Measurements from ENCODE around the gene LSM8. TPM values are rescaled to one million over a fixed set of nuclear protein-coding genes. Genes with fewer than 3 reads are reported as not detected.
"Not testable (repeated sequence)": the region's sequence is repeated elsewhere in the genome, so short reads cannot be mapped to it uniquely, and the experiment has no call there.

Gene LSM8
- total and polyA plus RNA-seq, 2 experiments from 2014 or later = 25.7 to 47.2 TPM

GRCh38 chr7:118233799-118234198 lies 49.8 kb downstream of the LSM8 start:
- in situ Hi-C loops (cut with MboI) = no loop called here
- peaks cover 12% of the 10 kb centered on the region; the same call in 1 of the 2 replicates for H3K4me1 ChIP-seq (ENCODE audit: insufficient read depth)
- H3K4me3 ChIP-seq = no peak overlapping the region
- no peaks in the 10 kb centered on the region for H4K20me1 ChIP-seq (ENCODE audit: insufficient read depth)
- H3K27me3 ChIP-seq (replicated peaks; ENCODE audit: insufficient read depth) = no peaks in the 10 kb centered on the region
- DNase-seq = no peak
- H3K27ac ChIP-seq = no peak overlapping the region
- no peaks in the 10 kb centered on the region; the same call in 1 of the 2 replicates for H3F3A ChIP-seq (ENCODE audit: insufficient read depth)
- H3K9me3 ChIP-seq (ENCODE audit: low read depth) = no peaks in the 10 kb centered on the region
- H3K79me2 ChIP-seq (ENCODE audit: insufficient read depth) = no peaks in the 10 kb centered on the region
- no peak overlapping the region for H2AFZ ChIP-seq
- no peaks in the 10 kb centered on the region; the same call in 1 of the 2 replicates for H3K9me2 ChIP-seq (ENCODE audit: insufficient read depth)
- 50 to 64% methylated on average over 1 of the region's 1 CpG for WGBS, 2 experiments (ENCODE audit: low coverage in 1 of 2, low lambda C conversion rate in 2 of 2, missing lambda C conversion rate in 2 of 2)
- no peaks in the 10 kb centered on the region for H3K36me3 ChIP-seq (ENCODE audit: low read depth)
- TF ChIP-seq EZH2phosphoT487 (IDR thresholded peaks at IDR 0.05; ENCODE audit: insufficient read depth, low read depth) (no peak), EZH2 (IDR thresholded peaks at IDR 0.05; ENCODE audit: insufficient read depth, poor library complexity, severe bottlenecking) (no peak)
- no peak overlapping the region for H3K9ac ChIP-seq
- no peak overlapping the region for H3K4me2 ChIP-seq (ENCODE audit: unreplicated experiment)

DNA sequence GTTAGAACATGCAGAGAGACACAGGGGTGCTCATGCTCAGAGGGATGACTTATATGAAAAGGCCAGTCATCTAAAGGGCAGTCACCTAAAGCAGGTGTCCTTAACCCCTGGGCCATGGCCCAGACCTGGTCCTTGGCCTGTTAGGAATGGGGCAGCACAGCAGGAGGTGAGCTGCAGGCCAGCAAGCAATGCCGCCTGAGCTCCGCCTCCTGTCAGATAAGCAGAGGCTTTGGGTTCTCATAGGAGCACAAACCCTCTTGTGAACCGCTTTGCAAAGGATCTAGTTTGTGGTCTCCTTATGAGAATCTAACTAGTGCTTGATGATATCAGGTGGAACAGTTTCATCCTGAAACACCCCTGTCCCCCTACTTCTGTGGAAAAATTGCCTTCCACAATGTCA lies 55.0 kb downstream of the LSM8 start:
- no peak overlapping the region for H3K4me3 ChIP-seq
- H2AFZ ChIP-seq = no peak overlapping the region
- H4K20me1 ChIP-seq (ENCODE audit: insufficient read depth) = no peaks in the 10 kb centered on the region
- no peak overlapping the region for H3K4me2 ChIP-seq (ENCODE audit: unreplicated experiment)
- no peaks in the 10 kb centered on the region; the same call in 1 of the 2 replicates for H3K9me2 ChIP-seq (ENCODE audit: insufficient read depth)
- H3K27me3 ChIP-seq (replicated peaks; ENCODE audit: insufficient read depth) = no peaks in the 10 kb centered on the region
- H3K9me3 ChIP-seq (ENCODE audit: low read depth) = no peaks in the 10 kb centered on the region
- DNase-seq = no peak
- H3K4me1 ChIP-seq (ENCODE audit: insufficient read depth) = no peaks in the 10 kb centered on the region
- in situ Hi-C loops (cut with MboI) = no loop called here
- H3K27ac ChIP-seq = no peak overlapping the region
- no peak overlapping the region for H3K9ac ChIP-seq
- H3K79me2 ChIP-seq (ENCODE audit: insufficient read depth) = no peaks in the 10 kb centered on the region
- H3K36me3 ChIP-seq (ENCODE audit: low read depth) = no peaks in the 10 kb centered on the region
- H3F3A ChIP-seq (ENCODE audit: insufficient read depth) = no peaks in the 10 kb centered on the region
- no peak for TF ChIP-seq EZH2 (IDR thresholded peaks at IDR 0.05; ENCODE audit: insufficient read depth, poor library complexity, severe bottlenecking)
- TF ChIP-seq EZH2phosphoT487 (IDR thresholded peaks at IDR 0.05; ENCODE audit: insufficient read depth, low read depth) = no peak
- WGBS, 2 experiments (ENCODE audit: low coverage in 1 of 2, low lambda C conversion rate in 2 of 2, missing lambda C conversion rate in 2 of 2) = 65 to 69% methylated on average over 3 of the region's 3 CpGs

- H3K36me3 ChIP-seq (ENCODE audit: low read depth); in situ Hi-C loops (cut with MboI); DNase-seq; H3K79me2 ChIP-seq (ENCODE audit: insufficient read depth); H3K4me1 ChIP-seq (ENCODE audit: insufficient read depth); H3K9me3 ChIP-seq (ENCODE audit: low read depth); H3K9ac ChIP-seq; H3K4me2 ChIP-seq (ENCODE audit: unreplicated experiment); H3K4me3 ChIP-seq; H3K27ac ChIP-seq; H4K20me1 ChIP-seq (ENCODE audit: insufficient read depth); H2AFZ ChIP-seq; H3F3A ChIP-seq (ENCODE audit: insufficient read depth); H3K27me3 ChIP-seq (replicated peaks; ENCODE audit: insufficient read depth); H3K9me2 ChIP-seq (ENCODE audit: insufficient read depth): not testable (repeated sequence)
- 61 to 89% methylated on average over 2 of the region's 2 CpGs for WGBS, 2 experiments (ENCODE audit: low coverage in 1 of 2, low lambda C conversion rate in 2 of 2, missing lambda C conversion rate in 2 of 2)
Observed at GRCh38 chr7:118240320-118240719, 56.4 kb downstream of the LSM8 start.

Other genes with a start within 250 kb of the LSM8 start
- 0.25 TPM in 1 of 2 replicates, not detected in the other for gene ANKRD7, start 40.5 kb downstream of the LSM8 start, total RNA-seq (2014; rRNA removed; shearing (Covaris generic))
- gene ANKRD7, start 40.5 kb downstream of the LSM8 start, polyA plus RNA-seq (2016; fragmentation: Nextera tagmentation; extraction: Ambion mirVana) = 1.3 and 1.6 TPM in 2 replicates

Data from GM23248 (cell line).